GM12872 (cell line): ENCODE data around the gene GNAQ.

Source experiments
- TF ChIP-seq, protein P1 (sequence below): IDR thresholded peaks from 3 replicates; pipeline ENCODE4 v1.5.1; 2011; ENCODE audit warnings: low read depth, mild to moderate bottlenecking, low read length, moderate library complexity; ENCODE audit not compliant: insufficient read depth

Gene GNAQ

DNA sequence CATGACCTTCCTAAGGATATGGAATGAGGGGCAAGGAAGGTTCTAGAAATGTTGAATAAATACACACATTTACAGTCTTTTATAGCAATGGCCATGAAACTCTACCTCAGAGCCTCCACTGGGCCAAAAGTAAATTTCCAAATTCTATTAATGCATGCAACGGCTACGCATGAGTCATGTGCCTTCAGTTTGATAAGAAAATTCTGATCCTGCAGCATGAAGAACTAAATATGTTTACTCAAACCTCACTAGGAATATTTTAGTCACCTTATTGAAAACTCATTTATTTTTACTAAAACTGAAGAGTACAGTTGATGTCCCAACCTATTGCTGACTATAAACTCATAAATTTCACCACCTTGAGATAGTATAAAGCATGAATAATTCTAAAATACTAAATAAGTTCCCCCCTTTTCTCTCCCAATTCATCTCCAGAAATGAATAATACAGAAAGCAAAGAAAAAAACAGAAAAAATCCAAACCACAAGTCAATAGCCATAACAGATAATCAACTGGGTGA lies 92.4 kb downstream of the GNAQ start:
- TF ChIP-seq, protein P1, sequence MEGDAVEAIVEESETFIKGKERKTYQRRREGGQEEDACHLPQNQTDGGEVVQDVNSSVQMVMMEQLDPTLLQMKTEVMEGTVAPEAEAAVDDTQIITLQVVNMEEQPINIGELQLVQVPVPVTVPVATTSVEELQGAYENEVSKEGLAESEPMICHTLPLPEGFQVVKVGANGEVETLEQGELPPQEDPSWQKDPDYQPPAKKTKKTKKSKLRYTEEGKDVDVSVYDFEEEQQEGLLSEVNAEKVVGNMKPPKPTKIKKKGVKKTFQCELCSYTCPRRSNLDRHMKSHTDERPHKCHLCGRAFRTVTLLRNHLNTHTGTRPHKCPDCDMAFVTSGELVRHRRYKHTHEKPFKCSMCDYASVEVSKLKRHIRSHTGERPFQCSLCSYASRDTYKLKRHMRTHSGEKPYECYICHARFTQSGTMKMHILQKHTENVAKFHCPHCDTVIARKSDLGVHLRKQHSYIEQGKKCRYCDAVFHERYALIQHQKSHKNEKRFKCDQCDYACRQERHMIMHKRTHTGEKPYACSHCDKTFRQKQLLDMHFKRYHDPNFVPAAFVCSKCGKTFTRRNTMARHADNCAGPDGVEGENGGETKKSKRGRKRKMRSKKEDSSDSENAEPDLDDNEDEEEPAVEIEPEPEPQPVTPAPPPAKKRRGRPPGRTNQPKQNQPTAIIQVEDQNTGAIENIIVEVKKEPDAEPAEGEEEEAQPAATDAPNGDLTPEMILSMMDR = no peak

DNA sequence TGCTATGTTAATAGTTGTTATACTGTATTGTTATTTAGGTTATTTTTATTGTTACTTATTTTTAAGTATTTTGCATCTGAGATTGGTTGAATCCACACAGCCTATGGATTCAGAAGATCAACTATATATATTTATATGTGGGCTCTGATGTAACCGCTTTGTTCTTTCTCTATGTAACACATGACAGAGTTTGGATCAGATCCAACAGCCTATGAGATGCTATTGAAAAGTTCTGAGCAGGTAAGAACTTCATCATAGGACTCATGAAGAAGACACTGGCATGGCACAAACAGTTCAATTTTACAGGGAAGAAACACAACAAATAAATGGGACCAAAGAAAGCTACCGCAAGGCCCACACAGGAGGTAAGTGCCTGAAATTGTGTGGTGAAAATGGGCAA lies 93.4 kb downstream of the GNAQ start:
- TF ChIP-seq, protein P1 = no peak

DNA sequence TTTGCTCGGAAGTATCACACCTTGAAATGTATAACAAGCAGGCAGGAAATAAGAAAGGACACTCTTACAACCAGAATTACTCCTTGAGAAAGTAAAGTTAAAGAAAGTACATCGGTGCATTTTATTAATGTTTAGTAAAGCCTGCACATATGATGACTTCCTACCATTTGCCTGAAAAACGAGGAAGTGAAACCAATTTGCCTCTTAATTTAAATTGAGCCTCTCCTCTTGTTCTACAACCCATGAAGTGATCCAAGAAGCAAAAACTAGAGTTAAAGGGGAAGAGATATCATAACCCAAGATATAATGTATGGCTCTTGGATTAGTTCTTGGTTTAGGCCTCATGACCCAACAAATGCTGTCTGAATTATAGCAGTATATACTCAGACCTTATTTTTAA lies 95.6 kb downstream of the GNAQ start:
- TF ChIP-seq, protein P1 = no peak

DNA sequence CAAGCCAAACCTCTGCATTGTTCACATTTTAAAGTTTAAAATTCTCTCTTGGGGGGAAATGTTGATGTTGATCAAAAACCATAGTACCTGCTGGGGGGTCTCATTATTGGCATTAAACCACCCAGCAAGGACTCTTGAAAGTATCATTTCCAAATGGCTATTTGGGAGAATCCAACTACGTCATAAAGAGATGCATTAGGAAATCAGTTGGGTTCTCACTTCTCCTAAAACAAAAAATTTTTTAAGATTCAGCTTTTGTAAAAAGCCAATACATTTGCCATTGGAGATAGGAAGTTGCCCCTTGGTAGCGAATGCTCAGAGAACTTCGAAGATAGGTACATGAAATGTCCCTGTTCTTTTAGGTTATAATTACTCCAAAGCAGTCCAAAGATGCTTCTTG lies 96.4 kb downstream of the GNAQ start:
- TF ChIP-seq, protein P1 = no peak

DNA sequence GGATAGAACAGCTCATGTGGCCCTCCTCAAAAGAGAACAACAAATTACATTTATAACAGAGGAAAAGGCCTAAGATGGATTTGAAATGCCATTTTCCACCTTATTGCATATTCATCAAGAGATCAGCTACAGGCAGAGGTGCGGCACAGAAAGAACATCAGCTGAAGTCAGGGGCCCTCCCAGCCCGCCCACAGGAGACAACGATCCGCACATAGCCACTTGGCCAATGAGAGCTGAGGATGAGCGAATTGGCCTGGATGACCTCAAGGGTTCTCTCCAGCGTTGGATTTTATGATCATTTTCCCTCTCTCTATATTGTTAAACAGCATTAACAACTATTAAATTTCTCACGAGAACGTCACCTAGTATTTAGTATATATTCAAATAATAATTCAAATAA lies 97.6 kb downstream of the GNAQ start:
- TF ChIP-seq, protein P1 = no peak

DNA sequence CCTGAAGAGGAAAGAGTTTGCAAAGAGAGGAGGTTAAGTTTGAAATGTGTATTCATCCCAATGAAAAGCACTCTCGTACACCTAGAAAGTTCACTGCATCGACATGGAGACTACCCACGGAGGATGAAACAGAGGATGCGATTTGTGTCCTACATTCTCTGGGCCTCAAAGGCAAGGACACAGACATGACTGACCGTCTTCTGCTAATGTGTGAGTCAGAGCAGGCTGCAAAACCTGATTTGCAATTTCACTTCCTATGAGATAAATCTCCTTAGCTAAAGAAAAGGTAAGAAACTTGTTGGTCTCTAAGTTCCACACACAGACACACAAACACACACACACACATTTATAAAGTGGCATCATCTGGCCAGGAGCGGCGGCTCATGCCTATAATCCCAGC lies 98.6 kb downstream of the GNAQ start:
- TF ChIP-seq, protein P1 = no peak

DNA sequence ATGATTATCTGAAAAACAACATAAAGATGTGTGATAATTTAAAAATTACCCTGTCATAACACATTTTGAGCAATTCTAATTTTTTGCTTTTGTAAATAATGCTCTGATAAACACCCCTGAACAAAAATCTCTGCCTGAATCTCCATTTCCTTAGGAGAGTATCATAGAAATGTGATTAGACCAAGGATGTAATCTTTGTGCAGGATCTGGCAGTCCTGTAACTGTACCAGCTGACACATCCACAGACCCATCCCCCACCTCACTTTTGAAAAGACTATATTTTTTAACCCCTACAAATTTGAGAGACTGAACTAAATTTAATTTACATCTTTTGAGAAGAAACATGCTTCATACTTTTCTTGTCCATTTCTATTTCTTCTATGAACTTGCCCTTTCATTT lies 101.7 kb downstream of the GNAQ start:
- TF ChIP-seq, protein P1 = no peak
